ENCODE results near the gene C6orf47. TPM values are rescaled to one million over a fixed set of nuclear protein-coding genes. Genes with fewer than 3 reads are reported as not detected.

Gene C6orf47
- total and polyA plus RNA-seq, 2 of the 13 experiments (the other 11 are each of a cell fraction or from before 2014, with no cell fraction given), result 1.7 to 18.1 TPM

DNA sequence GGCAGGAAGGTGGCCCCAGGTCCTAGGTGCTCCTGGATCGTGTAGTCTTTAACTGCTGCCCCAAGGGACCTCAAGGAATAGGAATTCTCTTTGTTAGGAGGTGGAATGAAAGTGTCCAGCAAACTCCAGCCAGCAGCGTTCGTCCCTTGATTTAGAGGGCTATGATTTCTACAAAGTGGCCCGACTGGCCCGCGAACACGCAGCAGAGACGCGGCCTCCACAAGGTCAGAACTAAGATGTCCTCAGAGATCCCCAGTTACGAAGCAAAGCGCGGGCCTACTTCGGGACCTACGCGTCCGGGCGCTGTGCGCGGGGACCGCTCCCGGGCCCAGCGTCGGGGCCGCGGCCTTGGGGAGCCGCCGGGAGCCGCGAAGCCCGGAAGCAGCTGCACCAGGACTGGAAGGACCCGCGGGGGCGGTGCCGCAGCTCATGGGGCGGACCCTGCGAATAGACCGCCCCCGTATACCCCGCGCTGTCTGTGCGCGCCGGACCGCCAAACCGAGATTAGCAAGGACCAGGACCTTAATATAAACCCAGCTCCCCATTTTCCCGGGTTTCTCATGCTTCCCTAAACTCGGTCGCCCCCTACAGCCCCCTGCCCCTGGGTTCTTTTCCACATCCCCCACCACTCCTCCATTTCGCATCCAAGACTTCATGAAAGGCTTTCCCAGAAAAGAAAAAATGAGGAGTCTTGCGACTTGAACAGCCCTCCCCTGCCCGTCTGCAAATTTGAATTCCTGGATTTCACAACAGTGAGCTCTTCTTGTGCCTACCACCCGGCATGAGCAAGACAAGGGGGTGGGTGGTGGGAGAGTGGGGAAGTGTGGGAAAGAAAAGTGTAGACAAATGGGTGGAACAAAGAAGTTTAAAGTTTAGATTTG lies at the start of gene C6orf47 (continued):
- TF ChIP-seq ATRX (CRISPR knock-in tag; IDR thresholded peaks at IDR 0.05; ENCODE audit: borderline replicate concordance), result no peak
- TF ChIP-seq XBP1 (CRISPR knock-in tag; IDR thresholded peaks at IDR 0.05), result 0 out of 2 replicates have a peak, but pooled peaks have one; percentile 60
- peak; percentile 52; the same call in 1 of the 2 replicates for TF ChIP-seq ZFYVE20 (CRISPR knock-in tag; IDR thresholded peaks at IDR 0.05; ENCODE audit: borderline replicate concordance, low read depth)
- peak; percentile 78 for TF ChIP-seq HDAC1 (CRISPR knock-in tag; IDR thresholded peaks at IDR 0.05)
- TF ChIP-seq NFKB2 (CRISPR knock-in tag; IDR thresholded peaks at IDR 0.05; ENCODE audit: borderline replicate concordance), result peak; percentile 94
- TF ChIP-seq ARHGAP35 (CRISPR knock-in tag; IDR thresholded peaks at IDR 0.05; ENCODE audit: borderline replicate concordance), result peak; percentile 87; the same call in 1 of the 2 replicates
- TF ChIP-seq, protein P1, sequence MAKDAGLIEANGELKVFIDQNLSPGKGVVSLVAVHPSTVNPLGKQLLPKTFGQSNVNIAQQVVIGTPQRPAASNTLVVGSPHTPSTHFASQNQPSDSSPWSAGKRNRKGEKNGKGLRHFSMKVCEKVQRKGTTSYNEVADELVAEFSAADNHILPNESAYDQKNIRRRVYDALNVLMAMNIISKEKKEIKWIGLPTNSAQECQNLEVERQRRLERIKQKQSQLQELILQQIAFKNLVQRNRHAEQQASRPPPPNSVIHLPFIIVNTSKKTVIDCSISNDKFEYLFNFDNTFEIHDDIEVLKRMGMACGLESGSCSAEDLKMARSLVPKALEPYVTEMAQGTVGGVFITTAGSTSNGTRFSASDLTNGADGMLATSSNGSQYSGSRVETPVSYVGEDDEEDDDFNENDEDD (CRISPR knock-in tag; IDR thresholded peaks at IDR 0.05; ENCODE audit: borderline replicate concordance), result peak; percentile 75; the same call in 1 of the 2 replicates
- peak; percentile 70 for TF ChIP-seq NFKBIZ (CRISPR knock-in tag; IDR thresholded peaks at IDR 0.05)
- peak; percentile 86; the same call in 1 of the 2 replicates for TF ChIP-seq ZNF567 (CRISPR knock-in tag; IDR thresholded peaks at IDR 0.05; ENCODE audit: borderline replicate concordance)
- TF ChIP-seq BCL6 (CRISPR knock-in tag; IDR thresholded peaks at IDR 0.05), result no peak; the same call in 1 of the 2 replicates
- peak; percentile 98 for TF ChIP-seq ZNF335 (CRISPR knock-in tag; IDR thresholded peaks at IDR 0.05)
- TF ChIP-seq, protein P2, sequence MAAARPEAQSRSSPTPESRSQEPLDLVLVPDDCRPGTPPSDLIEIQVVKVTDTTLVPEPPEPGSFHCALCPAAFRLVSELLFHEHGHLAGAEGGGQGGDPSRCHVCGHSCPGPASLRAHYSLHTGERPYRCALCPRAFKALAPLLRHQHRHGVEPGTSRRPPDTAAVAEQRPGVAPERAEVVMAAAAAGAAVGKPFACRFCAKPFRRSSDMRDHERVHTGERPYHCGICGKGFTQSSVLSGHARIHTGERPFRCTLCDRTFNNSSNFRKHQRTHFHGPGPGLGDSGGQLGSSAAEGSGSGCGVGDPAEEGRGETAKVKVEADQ (CRISPR knock-in tag; IDR thresholded peaks at IDR 0.05; ENCODE audit: borderline replicate concordance), result peak; percentile 75; the same call in 1 of the 2 replicates
- TF ChIP-seq ATF4 (CRISPR knock-in tag; IDR thresholded peaks at IDR 0.05), result no peak
- peak; percentile 79 for TF ChIP-seq NR2C2 (CRISPR knock-in tag; IDR thresholded peaks at IDR 0.05; ENCODE audit: borderline replicate concordance)
- no peak for TF ChIP-seq ZNF30 (CRISPR knock-in tag; IDR thresholded peaks at IDR 0.05)
- peak; percentile 94 for TF ChIP-seq HOXA5 (CRISPR knock-in tag; IDR thresholded peaks at IDR 0.05)
- TF ChIP-seq DMTF1 (CRISPR knock-in tag; IDR thresholded peaks at IDR 0.05), result no peak
- peak; percentile 91 for TF ChIP-seq SPEN (CRISPR knock-in tag; IDR thresholded peaks at IDR 0.05; ENCODE audit: low read depth)
- peak; percentile 77 for TF ChIP-seq PHF8 (CRISPR knock-in tag; IDR thresholded peaks at IDR 0.05)
- no peak; the same call in 1 of the 2 replicates for TF ChIP-seq THAP8 (CRISPR knock-in tag; IDR thresholded peaks at IDR 0.05; ENCODE audit: borderline replicate concordance)
- no peak for TF ChIP-seq TBX3 (IDR thresholded peaks at IDR 0.05; ENCODE audit: borderline replicate concordance)
- peak; percentile 69; the same call in 1 of the 2 replicates for TF ChIP-seq ZNF670 (CRISPR knock-in tag; IDR thresholded peaks at IDR 0.05; ENCODE audit: borderline replicate concordance)
- TF ChIP-seq HNRNPLL (IDR thresholded peaks at IDR 0.05; ENCODE audit: low read depth, low read length, poor library complexity, severe bottlenecking), result peak; percentile 88

Data from HepG2 (cell line).